Loucy (cell line): Measurements from ENCODE around the gene RNF141.

Experiments
- EZH2phosphoT487 ChIP-seq: fragments of 200-600 bp; IDR thresholded peaks from 2 replicates; pipeline ENCODE4 v1.6.1; 2018; ENCODE audit warnings: antibody characterized with exemption, mild to moderate bottlenecking, moderate library complexity, borderline replicate concordance
- TF ChIP-seq, protein P1 (sequence below): fragments of 200-600 bp; sonication (generic); conservative IDR thresholded peaks from 2 replicates; pipeline ENCODE4 v1.5.1; 2014; ENCODE audit warnings: mild to moderate bottlenecking, antibody characterized with exemption, low read length

DNA sequence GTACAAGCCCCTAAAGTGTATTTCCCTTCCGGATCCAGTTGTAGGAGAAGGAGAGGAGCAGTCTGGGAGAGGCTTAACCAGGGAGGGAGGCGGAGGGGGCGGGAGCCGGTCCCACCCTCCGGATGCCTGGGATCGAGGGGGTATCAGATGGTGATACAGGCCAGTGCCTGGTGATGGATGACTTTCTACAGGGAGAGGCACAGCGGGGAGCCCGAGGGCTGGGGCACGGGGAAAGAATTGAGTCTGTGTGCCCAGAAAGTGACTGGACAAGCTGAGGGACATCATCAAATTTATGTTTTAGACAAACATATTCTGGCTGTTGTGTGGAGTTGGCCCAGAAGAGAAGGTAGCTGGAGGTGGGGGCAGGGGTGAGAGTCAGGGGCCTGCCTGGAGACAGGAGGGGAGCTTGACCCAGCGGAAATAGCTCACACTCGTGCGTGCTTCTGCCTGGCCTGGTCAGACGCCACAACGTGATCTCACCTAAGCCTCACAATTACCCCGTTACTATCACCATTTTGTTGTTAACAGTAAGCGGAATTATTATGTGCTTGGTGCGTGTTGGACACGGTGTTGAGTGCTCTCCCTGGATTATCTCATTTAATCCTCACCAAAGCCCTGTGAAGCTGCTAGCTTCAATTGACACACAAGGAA is 43.5 kb downstream of the RNF141 start:
- TF ChIP-seq, protein P1, sequence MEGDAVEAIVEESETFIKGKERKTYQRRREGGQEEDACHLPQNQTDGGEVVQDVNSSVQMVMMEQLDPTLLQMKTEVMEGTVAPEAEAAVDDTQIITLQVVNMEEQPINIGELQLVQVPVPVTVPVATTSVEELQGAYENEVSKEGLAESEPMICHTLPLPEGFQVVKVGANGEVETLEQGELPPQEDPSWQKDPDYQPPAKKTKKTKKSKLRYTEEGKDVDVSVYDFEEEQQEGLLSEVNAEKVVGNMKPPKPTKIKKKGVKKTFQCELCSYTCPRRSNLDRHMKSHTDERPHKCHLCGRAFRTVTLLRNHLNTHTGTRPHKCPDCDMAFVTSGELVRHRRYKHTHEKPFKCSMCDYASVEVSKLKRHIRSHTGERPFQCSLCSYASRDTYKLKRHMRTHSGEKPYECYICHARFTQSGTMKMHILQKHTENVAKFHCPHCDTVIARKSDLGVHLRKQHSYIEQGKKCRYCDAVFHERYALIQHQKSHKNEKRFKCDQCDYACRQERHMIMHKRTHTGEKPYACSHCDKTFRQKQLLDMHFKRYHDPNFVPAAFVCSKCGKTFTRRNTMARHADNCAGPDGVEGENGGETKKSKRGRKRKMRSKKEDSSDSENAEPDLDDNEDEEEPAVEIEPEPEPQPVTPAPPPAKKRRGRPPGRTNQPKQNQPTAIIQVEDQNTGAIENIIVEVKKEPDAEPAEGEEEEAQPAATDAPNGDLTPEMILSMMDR: no peak
- TF ChIP-seq EZH2phosphoT487: no peak
